Colon (tissue), 2 donors: ENCODE data around the gene MAST1.
"Not testable (repeated sequence)": the region's sequence is repeated elsewhere in the genome, so short reads cannot be mapped to it uniquely, and the experiment has no call there.

Experiments
- FAIRE-seq: peaks from 2 replicates; lab custom pipeline; 2012; peaks lifted over from hg19 to GRCh38; lab: Jason Lieb, UNC
- donor health status: control.
- donor health status: control.

Gene MAST1

DNA sequence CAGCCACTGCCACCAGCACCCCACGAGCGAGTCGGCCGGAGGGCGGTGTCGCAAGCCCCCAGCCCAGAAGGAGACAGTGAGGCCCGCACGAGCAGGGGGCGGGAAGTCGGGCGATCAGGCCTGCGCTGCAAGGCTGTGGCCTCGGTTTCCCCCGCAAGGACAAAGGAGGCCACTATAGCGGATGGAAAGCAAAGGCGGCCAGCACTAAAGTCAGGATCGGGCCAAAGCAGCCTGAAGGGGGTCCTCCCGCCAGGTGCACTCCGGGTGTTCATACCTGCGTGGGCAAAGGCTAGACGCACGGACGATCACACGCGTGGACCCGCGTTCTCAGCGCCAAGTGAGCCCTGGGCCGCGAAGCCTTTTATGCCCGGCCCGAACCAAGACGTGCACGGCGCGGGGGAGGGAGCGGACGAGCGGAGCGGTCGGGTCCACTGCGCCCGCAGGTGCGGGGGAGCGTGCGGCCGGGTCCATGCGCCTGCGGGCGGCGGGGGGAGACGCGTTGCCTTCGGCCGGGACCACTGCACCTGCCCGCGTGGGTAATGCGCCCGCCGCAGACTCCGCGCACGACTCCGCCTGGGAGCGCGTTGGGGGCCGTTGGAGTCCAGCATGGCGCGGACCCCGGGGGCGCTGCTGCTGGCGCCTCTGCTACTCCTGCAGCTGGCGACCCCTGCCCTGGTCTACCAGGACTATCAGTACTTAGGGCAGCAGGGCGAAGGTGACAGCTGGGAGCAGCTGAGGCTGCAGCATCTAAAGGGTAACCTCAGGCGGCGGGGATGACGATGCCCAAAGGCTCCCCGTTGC is 36.6 kb upstream of the MAST1 start, which contains the start of the genes PRDX2 and THSD8:
Gene PRDX2 (minus strand): TSS at position 335 of the 801 bp plus-strand sequence. CDS start 539 bp downstream, outside the sequence.
Gene THSD8 (plus strand): TSS at position 604 of the 801 bp plus-strand sequence. CDS start 3 bp downstream, at position 607.
- FAIRE-seq = no peak

DNA sequence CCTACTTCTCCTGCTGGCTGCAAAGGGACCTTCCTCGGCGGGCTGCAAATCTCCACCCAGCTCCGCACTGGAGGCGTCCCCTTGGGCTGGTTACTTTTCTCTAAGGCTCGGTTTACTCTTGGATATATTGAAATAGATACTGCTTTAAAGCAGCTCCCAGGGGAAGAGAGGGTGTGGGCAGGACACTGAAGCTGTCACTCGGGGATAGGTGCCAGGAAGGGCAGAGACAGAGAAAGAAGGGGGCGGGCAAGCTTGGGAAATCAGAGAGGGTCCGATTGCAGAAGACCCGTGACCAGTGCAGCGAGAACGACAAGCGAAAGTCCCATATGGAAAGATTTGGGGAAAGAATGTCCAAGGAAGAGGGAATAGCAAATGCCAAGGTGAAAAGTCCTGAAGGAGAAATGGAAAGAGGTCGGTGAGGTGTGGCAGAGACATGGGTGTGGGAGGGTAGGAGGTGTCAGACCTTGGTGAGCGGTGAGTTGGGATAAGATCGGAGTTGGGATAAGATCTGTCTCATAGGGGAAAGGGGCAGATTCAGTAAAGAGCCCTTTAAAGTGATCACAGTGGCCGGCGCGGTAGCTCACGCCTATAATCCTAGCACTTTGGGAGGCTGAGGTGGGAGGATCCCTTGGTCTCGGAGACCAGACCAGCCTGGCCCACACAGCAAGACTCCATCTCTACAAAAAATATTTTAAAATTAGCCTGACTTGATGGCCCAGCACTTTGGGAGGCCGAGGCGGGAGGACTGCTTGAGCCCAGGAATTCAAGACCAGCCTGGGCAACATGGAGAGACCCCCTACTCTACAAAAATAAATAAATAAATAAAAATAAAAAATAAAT is 35.8 kb upstream of the MAST1 start:
- no peak for FAIRE-seq

DNA sequence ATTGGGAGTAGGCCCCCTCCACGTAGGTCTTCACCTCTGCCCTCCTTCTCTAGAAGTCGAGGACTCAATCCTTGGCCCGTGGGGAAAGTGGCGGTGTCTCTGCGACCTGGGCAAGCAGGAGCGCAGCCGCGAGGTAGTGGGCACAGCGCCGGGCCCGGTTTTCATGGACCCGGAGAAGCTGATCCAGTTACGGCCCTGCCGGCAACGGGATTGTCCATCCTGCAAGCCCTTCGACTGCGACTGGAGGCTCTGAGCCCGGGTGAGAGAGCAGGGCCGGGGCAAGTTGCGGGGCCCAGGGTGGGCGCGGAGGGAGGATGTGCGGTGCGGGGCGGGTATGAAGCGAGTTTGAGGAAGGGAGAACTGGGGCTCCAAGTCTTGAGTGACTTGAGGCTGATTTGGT is 34.3 kb upstream of the MAST1 start:
- no peak for FAIRE-seq

DNA sequence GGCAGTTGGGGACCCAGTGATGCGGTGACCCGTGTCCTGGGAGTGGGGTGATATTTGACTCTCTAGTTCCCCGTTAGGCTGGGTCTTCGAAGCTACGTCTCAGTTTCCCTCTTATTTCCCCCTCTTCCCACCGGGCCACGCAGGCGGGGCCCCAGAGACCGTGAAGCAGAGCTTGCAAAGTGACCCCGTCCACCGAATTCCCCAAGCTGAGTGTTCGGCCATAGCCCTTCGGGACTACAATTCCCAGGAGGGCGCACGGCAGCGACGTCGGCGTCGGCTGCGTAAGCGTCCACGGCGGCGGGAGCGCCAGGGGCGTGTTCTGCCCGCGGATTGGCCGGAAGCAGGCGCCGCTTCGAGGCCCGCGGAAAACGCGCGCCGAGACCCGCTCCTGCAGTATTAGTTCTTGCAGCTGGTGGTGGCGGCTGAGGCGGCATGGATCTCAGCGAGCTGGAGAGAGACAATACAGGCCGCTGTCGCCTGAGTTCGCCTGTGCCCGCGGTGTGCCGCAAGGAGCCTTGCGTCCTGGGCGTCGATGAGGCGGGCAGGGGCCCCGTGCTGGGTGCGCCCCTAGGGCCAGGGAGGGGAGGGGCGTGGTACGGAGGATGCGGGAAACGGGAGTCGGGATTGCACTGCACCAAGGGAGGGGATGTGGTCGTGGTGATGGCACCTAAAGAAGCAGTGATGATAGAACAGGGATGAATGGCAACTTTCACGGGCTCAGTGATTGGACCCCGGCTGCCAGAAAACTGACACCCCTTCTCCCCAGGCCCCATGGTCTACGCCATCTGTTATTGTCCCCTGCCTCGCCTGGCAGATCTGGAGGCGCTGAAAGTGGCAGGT is 31.9 kb upstream of the MAST1 start, which contains the start of gene RNASEH2A:
Gene RNASEH2A (plus strand): TSS at position 343 of the 840 bp plus-strand sequence. CDS start 90 bp downstream, at position 433.
- no peak for FAIRE-seq

DNA sequence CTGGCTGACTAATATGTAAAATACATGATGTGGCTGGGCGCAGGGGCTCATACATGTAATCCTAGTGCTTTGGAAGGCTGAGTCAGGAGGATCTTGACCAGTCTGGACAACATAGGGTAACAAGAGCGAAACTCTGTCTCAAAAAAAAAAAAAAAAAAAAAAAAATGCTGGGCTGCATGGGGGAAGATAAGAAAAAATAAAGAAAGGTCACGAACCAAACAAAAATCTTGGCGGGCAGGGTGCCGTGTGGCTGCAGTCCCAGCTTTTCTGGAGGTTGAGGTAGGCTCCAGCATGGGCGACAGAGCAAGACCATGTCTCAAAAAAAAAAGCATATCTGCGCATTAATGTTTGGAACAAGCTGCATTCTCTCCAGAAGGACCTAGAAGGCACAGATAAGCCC is 23.2 kb upstream of the MAST1 start:
- no peak for FAIRE-seq

DNA sequence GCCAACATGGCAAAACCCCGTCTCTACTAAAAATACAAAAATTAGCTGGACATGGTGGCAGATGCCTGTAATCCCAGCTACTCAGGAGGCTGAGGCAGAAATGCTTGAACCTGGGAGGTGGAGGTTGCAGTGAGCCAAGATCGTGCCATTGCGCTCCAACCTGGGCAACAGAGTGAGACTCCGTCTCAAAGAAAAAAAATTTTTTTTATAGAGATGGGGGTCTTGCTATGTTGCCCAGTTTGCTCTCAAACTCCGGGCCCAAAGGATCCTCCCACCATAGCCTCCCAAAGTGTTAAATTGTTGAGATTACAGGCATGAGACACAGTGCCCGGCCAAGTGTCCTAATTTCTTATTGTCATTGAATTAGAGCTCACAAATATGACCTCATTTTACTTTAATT is 21.1 kb upstream of the MAST1 start:
- FAIRE-seq = not testable (repeated sequence)

DNA sequence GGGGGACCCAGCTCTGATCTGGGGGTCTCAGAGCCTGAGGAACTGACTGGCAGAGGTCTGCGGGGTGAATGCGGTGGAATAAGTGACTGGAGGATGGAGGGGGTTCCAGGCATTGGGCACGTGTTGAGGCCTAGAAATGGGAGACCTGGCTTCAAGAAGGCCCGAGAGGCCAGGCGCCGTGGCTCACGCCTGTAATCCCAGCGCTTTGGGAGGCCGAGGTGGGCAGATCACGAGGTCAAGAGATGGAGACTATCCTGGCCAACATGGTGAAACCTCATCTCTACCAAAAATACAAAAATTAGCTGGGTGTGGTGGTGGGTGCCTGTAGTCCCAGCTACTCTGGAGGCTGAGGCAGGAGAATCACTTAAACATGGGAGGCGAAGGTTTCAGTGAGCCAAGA is 20.5 kb upstream of the MAST1 start:
- not testable (repeated sequence) for FAIRE-seq

DNA sequence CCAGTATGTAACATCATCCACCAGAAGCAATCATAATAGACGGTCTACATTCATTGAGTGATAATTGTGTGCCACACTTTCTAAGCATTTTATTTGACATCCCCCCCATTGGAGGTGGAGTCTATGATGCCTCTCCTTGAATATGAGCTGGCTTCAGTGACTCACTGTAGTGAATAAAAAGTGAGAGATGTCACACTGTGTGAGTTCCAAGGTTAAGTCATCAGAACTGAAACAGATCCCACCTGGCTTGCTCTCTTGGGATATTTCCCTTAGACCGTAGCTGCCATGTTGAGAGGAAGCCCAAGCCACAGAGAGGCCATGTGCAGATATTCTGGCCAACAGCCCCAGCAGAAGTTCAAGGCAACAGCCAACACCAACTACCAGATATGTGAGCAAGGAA is 16.6 kb upstream of the MAST1 start:
- FAIRE-seq = no peak

DNA sequence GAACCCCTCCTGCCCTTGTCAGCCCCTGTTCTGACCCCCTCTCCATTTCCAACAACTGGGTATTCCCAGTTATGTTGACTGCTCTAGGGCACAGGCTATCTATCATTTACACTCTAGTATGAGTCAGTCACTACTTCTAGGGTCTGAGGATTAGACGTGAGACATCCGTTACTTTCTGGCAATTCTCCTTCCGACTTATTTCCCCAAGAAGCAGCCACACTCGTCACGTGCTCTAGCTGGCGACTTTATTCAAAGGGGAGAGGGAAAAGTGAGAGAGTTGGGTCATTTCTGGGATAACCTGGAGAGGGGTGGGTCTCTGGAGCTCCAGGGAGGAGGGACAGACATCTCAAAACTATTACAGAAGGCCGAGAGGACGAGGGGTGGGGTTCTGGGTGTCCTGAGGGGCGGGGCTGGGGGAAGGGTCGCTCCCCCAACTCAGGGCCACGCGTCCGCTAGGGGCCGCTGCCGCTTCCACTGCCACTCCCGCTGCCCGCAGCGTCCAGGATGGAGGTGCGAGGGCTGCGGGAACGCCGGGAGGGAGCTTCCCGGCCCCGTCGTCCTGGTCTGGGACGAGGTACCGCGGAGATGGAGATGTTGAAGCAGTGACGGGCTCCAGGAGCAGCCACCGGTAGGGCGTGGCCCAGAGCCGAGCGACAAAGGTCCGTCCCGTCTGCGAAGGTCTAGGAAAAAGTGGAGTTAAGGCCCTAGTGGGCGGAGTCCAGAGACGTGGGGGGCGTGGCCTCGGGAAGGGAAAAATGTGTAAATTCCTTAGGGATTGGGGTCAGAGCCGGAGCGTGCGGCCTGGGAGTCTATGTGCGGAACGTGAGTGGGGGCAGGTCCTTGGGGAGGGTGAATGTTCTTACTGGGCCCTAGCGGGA is 12.8 kb upstream of the MAST1 start:
- FAIRE-seq = no peak

DNA sequence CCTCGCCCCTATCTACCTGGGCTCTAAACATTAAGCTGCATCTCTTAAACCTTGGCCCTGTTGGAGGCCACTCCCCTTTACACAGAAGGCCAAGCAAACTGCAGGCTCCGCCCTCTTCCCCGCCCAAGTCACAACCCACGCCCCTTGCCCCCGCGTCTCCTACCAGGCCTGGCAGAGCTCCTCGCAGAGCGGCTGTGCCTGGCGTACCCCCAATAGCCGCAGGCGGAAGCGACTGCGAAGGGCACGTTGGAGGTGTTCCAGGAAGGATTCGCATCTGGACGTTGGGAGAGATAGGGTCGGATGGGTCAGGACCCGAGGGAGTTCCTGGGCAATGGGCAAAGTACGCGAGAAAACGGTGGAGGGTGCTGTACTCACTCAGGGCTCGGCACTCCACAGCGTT is 9.8 kb upstream of the MAST1 start:
- FAIRE-seq = no peak

DNA sequence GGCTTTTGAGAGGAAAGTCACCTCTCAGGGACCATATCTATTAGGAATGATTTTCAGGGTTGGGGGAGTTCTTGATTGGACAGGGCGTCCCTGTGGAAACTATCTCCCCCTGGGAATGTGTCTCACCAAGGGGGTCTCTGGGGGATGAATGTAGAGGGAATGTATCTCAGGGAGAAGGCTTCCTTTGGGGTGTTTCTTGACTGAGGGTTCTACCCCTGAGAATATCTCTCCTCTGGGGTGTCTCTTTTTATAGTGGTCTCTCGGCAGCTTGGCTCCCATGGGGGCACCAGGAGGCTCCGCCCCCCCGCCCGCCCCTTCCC is 4.9 kb upstream of the MAST1 start:
- FAIRE-seq = no peak

DNA sequence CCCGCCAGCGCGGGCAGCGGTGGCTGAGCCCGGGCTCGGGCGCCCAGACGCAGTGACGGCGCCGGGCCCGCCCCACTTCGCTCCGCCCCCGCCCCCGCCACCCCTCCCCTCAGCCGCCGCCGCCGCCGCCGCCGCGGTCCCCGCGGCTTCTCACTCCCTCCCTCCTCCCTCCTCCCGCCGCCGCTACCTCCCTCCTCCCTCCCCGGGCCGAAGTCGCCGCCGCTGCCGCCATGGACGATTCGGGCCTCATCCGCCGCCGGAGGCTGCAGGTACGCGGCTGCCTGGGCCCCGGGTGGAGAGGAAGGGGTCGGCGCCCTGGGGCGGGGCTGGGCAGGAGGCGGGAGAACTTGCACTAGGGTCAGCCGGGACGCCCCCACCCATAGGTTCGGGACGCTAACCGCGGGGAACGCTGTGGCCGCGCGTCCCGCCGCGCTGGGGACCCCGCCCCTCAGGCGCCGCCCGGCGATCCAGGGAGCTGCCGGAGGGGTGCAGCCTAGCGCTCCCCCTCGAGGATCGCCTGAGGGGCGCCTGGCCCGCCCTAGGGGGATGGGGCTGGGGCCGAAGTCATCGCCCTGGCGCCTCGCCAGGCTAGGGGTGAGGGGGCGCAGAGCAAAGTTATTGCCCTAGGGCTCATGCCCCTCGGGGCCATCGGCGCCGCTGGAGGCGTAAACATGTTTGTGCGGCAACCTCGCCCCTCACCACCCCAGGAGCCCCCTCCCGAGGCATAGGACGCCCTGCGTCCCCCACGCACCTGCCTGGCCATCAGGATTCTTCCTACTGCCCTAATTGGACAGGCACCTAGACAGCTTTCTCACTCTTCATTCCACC is 4.4 kb upstream of the MAST1 start:
- FAIRE-seq = no peak

DNA sequence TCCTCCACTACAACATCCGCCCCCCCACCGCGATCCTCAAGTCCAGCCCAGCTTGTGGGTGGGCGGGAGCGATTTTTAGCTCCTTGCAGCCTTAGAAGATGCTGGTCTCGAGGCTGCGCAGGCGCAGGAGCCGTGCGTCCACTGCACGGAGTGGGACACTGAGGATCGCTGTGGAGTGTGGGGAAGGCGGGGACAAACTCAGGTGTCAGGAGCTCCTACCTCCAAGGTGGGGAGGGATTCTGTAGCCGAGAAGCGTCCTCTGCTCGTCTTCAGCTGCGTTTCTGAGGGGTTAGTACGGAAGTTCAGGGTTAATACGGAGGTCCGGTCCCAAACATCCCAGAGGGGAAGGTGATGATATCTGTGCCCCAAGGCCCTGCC is 3.8 kb upstream of the MAST1 start, which contains the start of gene RTBDN:
Gene RTBDN (minus strand): TSS at position 14 of the 378 bp plus-strand sequence. CDS start 4,600 bp downstream, outside the sequence.
- FAIRE-seq = no peak

DNA sequence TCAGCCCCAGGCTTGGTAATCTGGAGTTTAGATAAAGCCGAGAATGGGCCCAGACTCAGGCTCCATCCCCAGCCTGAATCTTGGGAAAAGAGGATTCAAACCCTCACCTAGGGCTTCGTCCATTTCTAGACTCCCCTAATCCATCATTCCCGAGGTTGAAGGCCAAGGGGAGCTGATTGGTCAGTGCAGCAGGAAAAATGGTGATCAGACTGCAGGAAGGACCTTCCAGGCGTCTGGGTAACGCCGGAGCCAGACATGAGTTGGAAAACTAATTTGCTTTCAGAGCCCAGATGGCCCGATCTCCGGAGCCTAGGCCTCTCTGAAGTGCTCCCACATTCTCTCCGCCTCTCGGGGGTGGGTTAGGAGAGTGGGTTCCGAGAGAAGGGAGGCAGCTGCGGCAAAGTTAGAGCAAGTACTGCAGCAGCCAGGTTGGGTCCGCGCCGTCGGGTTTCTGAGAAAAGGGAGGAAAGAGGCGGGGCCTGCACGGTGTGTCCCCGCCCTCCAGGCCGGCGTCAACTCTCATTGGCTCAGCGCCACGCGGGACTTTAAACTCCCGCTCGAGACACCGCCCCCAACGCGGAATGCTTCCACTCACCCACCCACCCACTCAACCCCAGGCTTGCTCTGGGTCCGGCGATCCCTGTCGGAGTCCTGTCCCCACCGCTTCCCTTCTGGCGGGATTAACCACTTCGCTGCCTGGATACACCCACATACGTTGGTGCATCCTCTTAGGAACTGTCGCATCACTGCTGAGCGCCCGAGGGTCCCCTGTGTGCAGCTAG is 3.1 kb upstream of the MAST1 start:
- FAIRE-seq = no peak

DNA sequence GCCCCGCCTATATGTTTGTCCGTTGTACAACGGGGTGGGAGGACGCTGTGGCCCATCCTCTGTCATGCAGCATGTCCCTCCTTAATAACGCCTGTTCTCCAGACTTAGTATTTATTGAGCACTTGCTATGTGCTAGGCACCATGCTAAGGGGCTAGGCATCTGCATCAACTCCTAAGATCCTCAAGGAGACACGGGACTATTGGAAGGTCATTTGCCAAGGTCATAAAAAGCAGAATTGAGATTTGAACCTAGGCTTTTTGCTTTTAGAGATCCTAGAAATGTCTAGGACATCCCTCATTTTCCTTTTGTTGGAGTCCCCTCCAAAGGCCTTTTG is 1.8 kb upstream of the MAST1 start:
- FAIRE-seq = no peak

DNA sequence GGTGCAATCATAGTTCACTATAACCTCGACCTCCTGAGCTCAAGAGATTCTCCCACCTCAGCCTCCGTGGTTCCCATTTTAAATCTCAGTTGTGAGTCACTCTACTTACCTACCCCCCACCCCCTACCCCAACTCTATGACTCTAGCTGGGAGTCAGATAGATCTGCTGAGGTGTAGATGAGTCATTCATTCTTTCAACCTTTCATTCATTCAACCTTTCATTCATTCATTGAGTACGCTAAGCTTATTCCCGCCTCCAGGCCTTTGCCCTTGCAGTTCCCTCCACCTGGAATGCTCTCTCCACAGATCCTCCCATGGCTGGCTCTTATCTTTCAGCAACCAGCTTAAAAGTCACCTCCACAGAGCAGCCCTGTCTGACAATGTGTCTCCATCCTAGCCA is 1.1 kb upstream of the MAST1 start:
- FAIRE-seq = no peak

DNA sequence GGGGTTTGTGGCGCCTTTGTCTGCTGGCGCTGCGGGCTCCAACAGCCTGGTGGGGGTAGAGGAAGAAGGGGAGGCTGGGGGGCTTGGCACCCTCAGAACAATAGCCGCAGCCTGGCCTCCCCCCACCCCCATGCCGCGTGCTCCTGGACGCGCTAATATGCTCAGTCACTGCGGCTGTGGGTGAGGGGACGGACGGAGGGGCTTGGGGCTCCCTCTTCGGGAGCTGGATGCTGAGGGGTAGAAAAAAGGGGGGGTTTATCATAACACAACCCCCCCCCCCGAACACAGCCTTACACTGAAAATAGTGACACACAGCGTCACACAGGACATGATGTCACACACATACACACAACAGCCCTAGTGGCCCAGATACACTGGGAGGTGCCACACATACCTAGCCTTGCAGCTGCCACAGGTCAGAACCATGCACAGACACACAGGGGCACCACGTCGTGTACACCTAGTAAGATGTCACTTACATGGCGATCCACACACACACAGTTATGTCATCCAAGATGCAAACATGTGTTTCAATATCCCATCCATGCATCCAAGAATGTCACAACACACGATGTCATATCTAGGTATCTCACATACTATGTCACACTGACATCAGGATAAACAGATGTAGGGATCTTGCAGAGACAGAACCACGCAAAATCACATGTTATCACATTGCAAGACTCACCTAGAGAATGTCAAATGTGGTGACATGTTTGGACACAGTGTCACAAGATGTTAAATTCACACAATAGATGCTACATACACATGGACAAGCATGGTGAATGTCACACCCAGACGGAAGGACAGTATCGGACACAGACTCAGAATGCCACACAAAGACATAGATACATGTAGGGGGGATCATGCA is 806 bp downstream of the MAST1 start:
- no peak for FAIRE-seq
